GM18951 (cell line): Measurements from ENCODE around the gene GALR3.
"Not testable (repeated sequence)": the region's sequence is repeated elsewhere in the genome, so short reads cannot be mapped to it uniquely, and the experiment has no call there.

Source experiments
- POLR2A ChIP-seq: IDR thresholded peaks from 4 replicates; pipeline ENCODE4 v1.6.1; 2011; ENCODE audit warnings: mild to moderate bottlenecking; ENCODE audit not compliant: insufficient read length, insufficient read depth; ENCODE audit errors: extremely low read depth
- in situ Hi-C: fragments of 300-500 bp; cut with MboI; formaldehyde crosslinking; loops from one replicate; pipeline ENCODE4 v1.12.0; 2022; ENCODE audit warnings: low sequenced_read_pairs, mixed read lengths, inconsistent platforms; ENCODE audit not compliant: unreplicated experiment

The GALR3 gene

DNA sequence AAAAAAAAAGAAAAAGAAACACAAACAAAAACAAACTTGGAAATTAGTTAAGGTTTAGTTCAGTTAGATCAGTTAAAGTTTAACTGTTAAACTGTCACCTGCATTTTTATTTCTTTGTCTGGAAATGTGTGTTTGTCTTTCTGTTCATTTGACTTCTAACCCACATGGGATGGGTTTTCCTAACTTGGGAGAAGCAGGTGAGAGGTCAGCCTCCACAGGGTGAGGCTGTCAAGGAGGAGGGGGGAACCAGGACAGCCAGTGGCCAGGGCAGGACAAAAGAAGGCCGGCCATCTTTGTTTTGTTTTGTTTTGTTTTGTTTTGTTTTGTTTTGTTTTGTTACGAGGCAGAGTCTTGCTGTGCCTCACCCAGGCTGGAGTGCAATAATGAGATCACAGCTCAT is 28.8 kb upstream of the GALR3 start:
- no peak for TF ChIP-seq POLR2A
- in situ Hi-C loops: no loop called here

GRCh38 chr22:37796079-37796478 is 27.1 kb upstream of the GALR3 start:
- TF ChIP-seq POLR2A: no peak
- in situ Hi-C loops: no loop called here

GRCh38 chr22:37797259-37797658 is 25.9 kb upstream of the GALR3 start:
- in situ Hi-C loops: not testable (repeated sequence)

- in situ Hi-C loops: no loop called here
- no peak for TF ChIP-seq POLR2A
These were observed 25.2 kb upstream of the GALR3 start for GRCh38 chr22:37797874-37798500.

GRCh38 chr22:37799979-37800378 is 23.2 kb upstream of the GALR3 start:
- in situ Hi-C loops: not testable (repeated sequence)

DNA sequence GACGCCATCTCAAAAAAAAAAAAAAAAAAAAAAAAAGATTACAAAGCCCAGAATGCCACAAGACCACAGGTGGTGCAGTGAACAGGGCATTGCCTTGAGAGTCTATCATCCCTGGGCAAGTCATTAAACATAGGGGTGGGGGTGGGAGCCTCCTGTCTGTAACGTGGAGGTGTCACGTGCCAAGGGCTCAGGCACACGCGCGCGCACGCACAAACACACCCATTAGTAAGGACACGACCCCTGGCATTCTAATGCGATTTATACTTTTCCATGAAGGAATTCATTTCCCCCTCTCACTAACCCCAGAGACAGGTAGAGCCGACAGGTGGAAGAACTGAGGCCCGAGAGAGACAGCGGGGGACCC is 21.3 kb upstream of the GALR3 start:
- in situ Hi-C loops: no loop called here
- TF ChIP-seq POLR2A: no peak

DNA sequence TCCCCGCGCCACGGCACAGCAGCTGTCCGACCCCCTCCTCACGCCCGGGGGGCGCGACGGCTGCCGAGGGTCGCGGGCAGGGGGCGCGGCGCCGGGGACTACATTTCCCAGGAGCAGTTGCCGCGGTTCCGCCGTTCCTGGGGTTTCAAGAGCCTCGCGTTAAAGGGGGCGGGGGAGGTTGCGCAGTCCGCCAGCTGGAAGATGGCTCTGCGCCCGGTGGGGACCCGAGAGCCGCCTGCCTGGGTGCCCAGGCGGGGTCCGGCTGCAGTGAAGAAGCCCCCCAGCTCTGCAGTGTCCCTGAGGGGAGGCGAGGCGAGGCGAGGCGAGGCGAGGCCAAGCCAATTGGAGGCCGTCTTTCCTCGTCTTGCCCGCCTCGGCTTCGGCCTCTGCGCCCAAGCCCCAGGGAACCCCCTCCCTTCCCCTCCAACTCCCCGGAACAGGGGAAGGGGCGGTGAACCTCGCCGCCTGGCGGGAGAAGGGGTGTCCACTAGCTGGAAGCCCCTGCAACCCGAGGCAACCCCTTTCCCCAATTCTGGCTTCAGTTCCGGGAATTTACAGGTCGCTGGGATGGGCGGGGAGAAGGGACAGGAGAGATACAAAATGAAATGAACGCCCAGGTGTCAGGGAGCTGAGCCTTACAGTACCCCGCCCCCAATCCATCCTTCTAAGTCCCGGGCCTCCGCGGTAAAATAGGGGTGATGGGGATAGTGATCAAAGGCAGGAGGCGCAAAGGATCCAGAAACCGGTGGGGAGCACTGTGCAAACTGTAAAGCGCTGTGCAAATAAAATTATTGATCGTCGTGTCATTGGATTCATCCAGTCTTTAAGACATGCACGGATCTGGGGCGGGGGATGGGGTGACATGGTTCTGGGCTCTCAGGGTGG is 20.6 kb upstream of the GALR3 start:
- in situ Hi-C loops: no loop called here
- TF ChIP-seq POLR2A: no peak

DNA sequence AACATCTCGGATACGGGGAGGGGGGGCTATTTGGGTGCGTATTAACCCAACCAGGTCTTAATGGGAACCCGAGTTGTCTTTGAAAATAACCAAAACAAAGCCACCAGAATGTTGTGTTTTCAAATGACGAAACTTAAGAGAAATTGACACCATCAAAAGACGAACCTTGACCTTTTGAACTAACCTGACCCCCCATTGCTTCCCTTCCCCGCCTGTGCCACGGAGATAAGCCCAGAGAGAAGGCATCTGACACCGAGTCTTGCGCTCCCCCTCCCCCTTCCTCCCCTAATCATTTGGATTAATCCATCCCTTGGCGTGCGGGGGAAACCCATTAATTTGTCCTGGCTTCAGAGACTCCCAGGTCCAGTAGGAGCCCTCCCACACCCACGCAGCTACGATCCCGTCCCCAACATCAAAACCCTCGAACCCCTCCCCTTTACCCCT is 20.0 kb upstream of the GALR3 start:
- no peak for TF ChIP-seq POLR2A
- in situ Hi-C loops: no loop called here

GRCh38 chr22:37803639-37804351 is 19.4 kb upstream of the GALR3 start:
- in situ Hi-C loops: no loop called here
- TF ChIP-seq POLR2A: no peak

DNA sequence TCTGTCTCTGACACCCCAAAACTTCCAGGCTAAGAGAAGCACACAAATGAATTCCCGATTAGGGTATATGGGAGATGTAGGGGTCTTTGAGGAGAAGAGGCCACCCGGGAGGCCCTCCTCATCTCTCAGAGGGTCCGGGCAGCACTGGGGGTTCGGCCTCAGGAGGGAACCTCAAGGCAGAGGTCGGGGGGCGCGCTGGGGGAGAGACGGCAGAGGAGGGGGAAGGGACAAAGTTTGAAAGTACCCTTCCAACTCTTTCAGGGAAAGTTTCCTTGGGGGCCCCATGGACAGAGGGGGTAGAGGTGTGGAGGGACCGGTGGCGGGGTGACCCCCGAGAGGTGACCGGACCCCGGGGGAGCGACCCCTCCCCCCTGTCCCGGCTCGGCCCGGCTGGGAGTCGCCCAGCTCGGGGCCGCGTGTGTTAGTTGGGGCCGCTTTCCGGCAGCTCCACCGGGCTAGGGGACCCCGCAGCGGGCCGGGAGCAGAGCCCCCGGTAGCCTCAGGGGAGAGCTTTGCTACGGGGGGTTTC is 18.8 kb upstream of the GALR3 start:
- in situ Hi-C loops: no loop called here
- no peak for TF ChIP-seq POLR2A

- TF ChIP-seq POLR2A: peak; percentile 36
- in situ Hi-C loops: no loop called here
These were observed 18.0 kb upstream of the GALR3 start for GRCh38 chr22:37804881-37805809.

- in situ Hi-C loops: no loop called here
- no peak for TF ChIP-seq POLR2A
These were observed 17.3 kb upstream of the GALR3 start for GRCh38 chr22:37805810-37806277.
